Brain microvascular endothelial cell (primary cell): ENCODE results near the gene SEL1L2.

Experiments
- DNase-seq: peaks from one replicate; pipeline ENCODE4 v3.0.0-alpha.2; 2020
- H3K27ac ChIP-seq: fragments of 250-450 bp; sonication (Bioruptor Pico); 2 replicates; pipeline ENCODE4 v1.5.1; 2020; ENCODE audit warnings: mild to moderate bottlenecking, moderate library complexity
- H3K27me3 ChIP-seq: fragments of 250-450 bp; sonication (Bioruptor Pico); replicated peaks from 2 replicates; pipeline ENCODE4 v1.5.1; 2020; ENCODE audit warnings: mild to moderate bottlenecking
- H3K36me3 ChIP-seq: fragments of 250-450 bp; sonication (Bioruptor Pico); replicated peaks from 2 replicates; pipeline ENCODE4 v1.5.1; 2020; ENCODE audit warnings: mild to moderate bottlenecking
- H3K4me3 ChIP-seq: 2 replicates; pipeline ENCODE4 v1.5.1; 2011; ENCODE audit warnings: low read depth, mild to moderate bottlenecking, control low read depth, low read length, moderate library complexity
- in situ Hi-C: cut with HindIII; loops from 2 replicates; pipeline ENCODE4 v1.10.0; 2017; ENCODE audit warnings: low sequenced_read_pairs, low pct_ligation_motif_present
- TF ChIP-seq, protein P1 (sequence below): IDR thresholded peaks from 2 replicates; pipeline ENCODE4 v1.5.1; 2011; ENCODE audit warnings: low read depth, mild to moderate bottlenecking, moderate library complexity, low read length, control low read depth, inconsistent platforms; ENCODE audit errors: missing control alignments

SEL1L2 gene

DNA sequence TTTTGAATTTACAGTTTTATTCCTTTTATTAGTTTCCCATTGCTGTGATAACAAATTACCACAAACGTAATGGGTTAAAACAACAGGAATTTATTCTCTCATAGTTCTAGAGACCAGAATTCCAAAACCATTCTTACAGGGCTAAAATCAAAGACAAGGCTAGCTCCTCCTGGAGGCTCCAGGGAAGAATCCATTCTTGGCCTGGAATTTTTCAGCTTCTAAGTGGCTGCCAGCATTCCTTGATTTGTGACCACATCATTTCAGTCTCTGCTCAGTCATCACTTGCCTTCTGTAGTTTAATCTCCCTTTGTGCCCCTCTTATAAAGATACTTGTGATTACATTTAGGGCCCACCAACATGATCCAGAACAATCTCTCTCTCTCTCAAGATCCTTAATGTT lies 897 bp upstream of the SEL1L2 start:
- Histone ChIP-seq H3K4me3 (no peak overlapping the region), H3K27ac (no peak overlapping the region), H3K36me3 (no peaks in the 10 kb centered on the region), H3K27me3 (no peaks in the 10 kb centered on the region)
- in situ Hi-C loops = no loop called here
- TF ChIP-seq, protein P1, sequence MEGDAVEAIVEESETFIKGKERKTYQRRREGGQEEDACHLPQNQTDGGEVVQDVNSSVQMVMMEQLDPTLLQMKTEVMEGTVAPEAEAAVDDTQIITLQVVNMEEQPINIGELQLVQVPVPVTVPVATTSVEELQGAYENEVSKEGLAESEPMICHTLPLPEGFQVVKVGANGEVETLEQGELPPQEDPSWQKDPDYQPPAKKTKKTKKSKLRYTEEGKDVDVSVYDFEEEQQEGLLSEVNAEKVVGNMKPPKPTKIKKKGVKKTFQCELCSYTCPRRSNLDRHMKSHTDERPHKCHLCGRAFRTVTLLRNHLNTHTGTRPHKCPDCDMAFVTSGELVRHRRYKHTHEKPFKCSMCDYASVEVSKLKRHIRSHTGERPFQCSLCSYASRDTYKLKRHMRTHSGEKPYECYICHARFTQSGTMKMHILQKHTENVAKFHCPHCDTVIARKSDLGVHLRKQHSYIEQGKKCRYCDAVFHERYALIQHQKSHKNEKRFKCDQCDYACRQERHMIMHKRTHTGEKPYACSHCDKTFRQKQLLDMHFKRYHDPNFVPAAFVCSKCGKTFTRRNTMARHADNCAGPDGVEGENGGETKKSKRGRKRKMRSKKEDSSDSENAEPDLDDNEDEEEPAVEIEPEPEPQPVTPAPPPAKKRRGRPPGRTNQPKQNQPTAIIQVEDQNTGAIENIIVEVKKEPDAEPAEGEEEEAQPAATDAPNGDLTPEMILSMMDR = no peak
- DNase-seq = no peak

DNA sequence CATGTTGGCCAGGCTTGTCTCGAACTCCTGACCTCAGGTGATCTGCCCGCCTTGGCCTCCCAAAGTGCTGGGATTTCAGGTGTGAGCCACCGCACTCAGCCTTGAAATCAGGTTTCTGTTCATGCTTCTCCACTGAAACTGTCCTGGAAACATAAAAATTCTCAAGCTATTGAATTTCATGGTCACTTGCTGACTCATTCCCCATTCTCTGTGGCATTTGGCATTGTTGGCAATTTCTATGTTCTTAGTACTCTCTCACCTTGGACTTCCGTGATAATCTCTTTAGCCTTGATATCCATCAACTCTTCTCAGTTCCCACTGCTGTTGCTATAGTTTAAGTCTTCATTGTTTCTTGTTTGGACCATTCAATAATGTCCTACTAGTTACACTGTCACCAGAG lies 6.2 kb downstream of the SEL1L2 start:
- in situ Hi-C loops = no loop called here
- Histone ChIP-seq H3K27me3 (no peaks in the 10 kb centered on the region), H3K36me3 (no peaks in the 10 kb centered on the region), H3K27ac (no peak overlapping the region), H3K4me3 (no peak overlapping the region)
- TF ChIP-seq, protein P1 = no peak
- no peak for DNase-seq

DNA sequence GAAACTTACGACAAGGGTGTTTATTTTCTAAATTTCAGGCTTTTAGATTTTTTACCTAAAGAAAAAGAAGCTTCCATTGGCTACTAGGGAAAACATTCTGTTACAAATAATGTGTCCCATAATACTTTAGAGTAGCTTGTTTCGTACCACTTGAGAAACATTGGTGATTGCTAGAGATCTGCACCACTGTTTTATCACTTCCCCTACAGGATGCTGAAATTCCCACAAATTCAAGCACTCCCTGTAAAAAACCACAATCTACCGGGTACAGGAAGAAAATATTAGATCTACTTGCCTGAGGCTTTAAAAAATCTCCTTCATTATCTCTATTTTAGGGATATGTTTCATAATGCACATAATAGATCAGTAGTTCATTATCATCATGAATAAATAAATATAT lies 29.9 kb downstream of the SEL1L2 start:
- no peak for DNase-seq
- in situ Hi-C loops = no loop called here
- Histone ChIP-seq H3K4me3 (no peak overlapping the region), H3K27ac (no peak overlapping the region), H3K36me3 (no peaks in the 10 kb centered on the region), H3K27me3 (no peaks in the 10 kb centered on the region)
- TF ChIP-seq, protein P1 = no peak

DNA sequence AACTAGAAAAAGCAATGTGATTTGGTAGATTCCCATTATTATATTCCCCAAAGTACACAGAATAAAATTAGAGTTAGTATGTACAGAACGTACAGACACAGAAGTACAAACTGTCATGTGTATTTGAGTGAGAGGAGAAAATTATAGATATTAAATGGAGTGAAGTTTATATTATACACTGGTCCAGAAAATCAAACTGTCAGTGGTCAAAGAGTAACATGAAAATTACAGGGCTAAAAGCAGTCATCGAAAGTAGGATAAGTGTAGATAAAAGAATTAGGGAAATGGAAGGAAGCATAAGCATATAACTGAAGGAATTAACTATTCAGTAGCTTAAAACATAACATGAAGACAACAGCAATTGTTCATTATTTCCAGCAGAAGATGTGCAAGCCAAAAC lies 30.3 kb downstream of the SEL1L2 start:
- in situ Hi-C loops = no loop called here
- H3K27me3 ChIP-seq = no peaks in the 10 kb centered on the region

DNA sequence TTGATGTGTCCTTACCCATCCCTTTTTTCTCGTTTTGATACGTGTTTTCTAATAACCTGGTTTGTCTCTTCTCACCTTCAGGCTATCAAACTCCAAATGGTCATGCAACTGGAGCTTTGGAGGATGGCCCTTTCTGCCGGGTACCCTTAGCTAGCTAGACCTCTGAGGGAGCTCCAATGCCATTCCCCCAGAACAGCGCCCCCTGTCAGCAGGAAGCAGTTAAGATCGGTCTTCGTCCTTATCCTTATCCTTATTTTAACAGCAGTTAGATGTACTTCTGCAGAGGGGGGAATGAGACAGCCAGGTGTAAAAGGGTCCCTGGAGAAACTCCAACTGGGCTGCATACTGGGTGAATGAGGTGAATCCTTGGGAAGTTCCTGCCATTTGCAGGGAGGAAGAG lies 37.2 kb downstream of the SEL1L2 start:
- in situ Hi-C loops = no loop called here
- Histone ChIP-seq H3K27me3 (no peaks in the 10 kb centered on the region), H3K27ac (no peak overlapping the region), H3K36me3 (no peaks in the 10 kb centered on the region), H3K4me3 (no peak overlapping the region)
- TF ChIP-seq, protein P1 = no peak
- no peak for DNase-seq

More for the DNA sequence above, 30.3 kb downstream of the SEL1L2 start:
- no peak overlapping the region for H3K4me3 ChIP-seq
- TF ChIP-seq, protein P1 = no peak
- H3K27ac ChIP-seq = no peak overlapping the region
- no peaks in the 10 kb centered on the region for H3K36me3 ChIP-seq
- DNase-seq = no peak

DNA sequence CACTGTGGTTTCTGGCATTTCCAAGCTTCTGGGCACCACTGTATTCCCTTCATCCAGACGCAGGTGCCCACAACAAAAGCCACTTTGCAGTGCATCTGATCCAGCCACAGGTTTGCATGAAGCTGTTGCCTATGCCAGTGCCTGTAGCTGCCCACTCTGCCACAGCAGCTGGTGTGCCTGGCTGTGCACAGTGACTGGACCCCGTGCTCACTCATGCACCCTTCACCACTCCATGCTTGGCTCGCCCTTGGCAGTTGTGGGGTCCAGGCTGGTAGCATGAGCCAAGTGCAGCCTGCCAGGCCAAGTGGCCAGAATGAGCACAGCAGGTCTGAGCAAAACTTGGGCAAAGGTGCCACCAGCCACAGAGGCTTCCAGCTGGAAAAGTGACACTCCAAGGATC lies 42.7 kb downstream of the SEL1L2 start:
- no peaks in the 10 kb centered on the region for H3K36me3 ChIP-seq
- no peak overlapping the region for H3K27ac ChIP-seq
- TF ChIP-seq, protein P1 = no peak
- in situ Hi-C loops = no loop called here
- H3K4me3 ChIP-seq = no peak overlapping the region
- DNase-seq = no peak
- H3K27me3 ChIP-seq = no peaks in the 10 kb centered on the region
